Ascending aorta (tissue), 2 donors: ENCODE results near the gene SWT1. TPM values are rescaled to one million over a fixed set of nuclear protein-coding genes. Genes with fewer than 3 reads are reported as not detected.
A peak's percentile ranks its signal among the peaks of the same experiment; 100 is the strongest.
"Not testable (repeated sequence)": the region's sequence is repeated elsewhere in the genome, so short reads cannot be mapped to it uniquely, and the experiment has no call there.

Experiments used
- DNase-seq, 2 donors: peaks; one replicate each; pipeline ENCODE4 v3.0.0-alpha.2; 2019; ENCODE audit warnings: low spot score in 2 of 2
- H3K27ac ChIP-seq, 2 donors: fragments of 200-600 bp; sonication (generic); one replicate each; pipeline ENCODE4 v1.5.1; 2016 to 2017; ENCODE audit warnings: mild to moderate bottlenecking in 1 of 2
- H3K27me3 ChIP-seq: fragments of 200-600 bp; sonication (generic); one replicate; pipeline ENCODE4 v1.5.1; 2017
- H3K36me3 ChIP-seq, 2 donors: fragments of 200-600 bp; sonication (generic); one replicate each; pipeline ENCODE4 v1.5.1; 2016
- H3K4me1 ChIP-seq, 2 donors: fragments of 200-600 bp; sonication (generic); one replicate each; pipeline ENCODE4 v1.5.1; 2016 to 2017; ENCODE audit warnings: mild to moderate bottlenecking in 1 of 2
- H3K4me3 ChIP-seq, 2 donors: fragments of 200-600 bp; sonication (generic); one replicate each; pipeline ENCODE4 v1.5.1; 2016 to 2017; ENCODE audit warnings: mild to moderate bottlenecking in 1 of 2
- H3K9me3 ChIP-seq, 2 donors: fragments of 200-600 bp; sonication (generic); one replicate each; pipeline ENCODE4 v1.5.1; 2016
- intact Hi-C: fragments of 100-400 bp; cut with DNase I; formaldehyde crosslinking; loops from one replicate; pipeline ENCODE4 v1.15.1; 2023
- total RNA-seq: library from RNA; depleted of rRNA; stranded (reverse); fragments of >200 nt; gene quantifications from one replicate; pipeline ENCODE4 v1.1.0, GENCODE V29; 2016
- TF ChIP-seq, protein P1 (sequence below), 3 experiments: fragments of 200-600 bp in 2 of 3; fragments of 450-650 bp in 1 of 3; sonication (generic) in 2 of 3; IDR thresholded peaks; one replicate each; pipeline ENCODE4 v1.5.1; 2016 to 2019; ENCODE audit warnings: antibody characterized with exemption in 3 of 3, mild to moderate bottlenecking in 1 of 3, moderate library complexity in 1 of 3

SWT1 gene
- total RNA-seq, 1 donor from 2014 or later: 0.43 TPM

DNA sequence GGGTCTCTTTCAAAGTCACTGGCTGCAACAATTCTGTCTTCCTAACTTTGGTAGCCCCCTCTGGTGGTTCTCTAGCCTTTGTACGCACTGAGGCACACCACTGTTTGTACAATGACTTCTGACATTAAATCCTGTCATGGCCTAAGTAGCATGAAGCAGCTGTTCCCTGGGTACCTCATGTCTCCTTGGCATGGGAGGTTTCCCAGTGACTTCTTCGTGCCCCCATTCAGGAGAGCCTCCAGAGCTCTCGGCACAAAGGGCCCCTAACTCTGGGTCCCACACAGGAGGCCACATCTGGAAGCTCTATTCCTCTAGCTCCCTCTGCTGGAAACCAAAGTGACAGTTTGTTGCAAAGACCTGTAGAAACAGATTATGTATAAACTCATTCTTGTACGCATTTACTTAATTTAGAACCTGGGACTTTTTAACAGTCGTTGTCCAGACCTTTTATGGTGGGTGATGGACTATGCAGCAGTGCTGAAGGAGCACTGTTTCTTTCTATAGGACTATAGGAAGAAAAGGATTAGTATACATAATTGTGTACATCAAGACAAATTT, 13.4 kb downstream of the SWT1 start:
- Histone ChIP-seq H3K4me3 (no peak overlapping the region), H3K36me3 (peaks cover 20 to 28% of the 10 kb centered on the region in 2 donors), H3K4me1 (no peaks in the 10 kb centered on the region), H3K27me3 (no peaks in the 10 kb centered on the region), H3K27ac (no peak overlapping the region), H3K9me3 (no peaks in the 10 kb centered on the region)
- TF ChIP-seq, protein P1, sequence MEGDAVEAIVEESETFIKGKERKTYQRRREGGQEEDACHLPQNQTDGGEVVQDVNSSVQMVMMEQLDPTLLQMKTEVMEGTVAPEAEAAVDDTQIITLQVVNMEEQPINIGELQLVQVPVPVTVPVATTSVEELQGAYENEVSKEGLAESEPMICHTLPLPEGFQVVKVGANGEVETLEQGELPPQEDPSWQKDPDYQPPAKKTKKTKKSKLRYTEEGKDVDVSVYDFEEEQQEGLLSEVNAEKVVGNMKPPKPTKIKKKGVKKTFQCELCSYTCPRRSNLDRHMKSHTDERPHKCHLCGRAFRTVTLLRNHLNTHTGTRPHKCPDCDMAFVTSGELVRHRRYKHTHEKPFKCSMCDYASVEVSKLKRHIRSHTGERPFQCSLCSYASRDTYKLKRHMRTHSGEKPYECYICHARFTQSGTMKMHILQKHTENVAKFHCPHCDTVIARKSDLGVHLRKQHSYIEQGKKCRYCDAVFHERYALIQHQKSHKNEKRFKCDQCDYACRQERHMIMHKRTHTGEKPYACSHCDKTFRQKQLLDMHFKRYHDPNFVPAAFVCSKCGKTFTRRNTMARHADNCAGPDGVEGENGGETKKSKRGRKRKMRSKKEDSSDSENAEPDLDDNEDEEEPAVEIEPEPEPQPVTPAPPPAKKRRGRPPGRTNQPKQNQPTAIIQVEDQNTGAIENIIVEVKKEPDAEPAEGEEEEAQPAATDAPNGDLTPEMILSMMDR (IDR thresholded peaks at IDR 0.05): peak; percentile 23 to 61 (median 35)
- DNase-seq: no peak
- intact Hi-C loops: no loop called here

DNA sequence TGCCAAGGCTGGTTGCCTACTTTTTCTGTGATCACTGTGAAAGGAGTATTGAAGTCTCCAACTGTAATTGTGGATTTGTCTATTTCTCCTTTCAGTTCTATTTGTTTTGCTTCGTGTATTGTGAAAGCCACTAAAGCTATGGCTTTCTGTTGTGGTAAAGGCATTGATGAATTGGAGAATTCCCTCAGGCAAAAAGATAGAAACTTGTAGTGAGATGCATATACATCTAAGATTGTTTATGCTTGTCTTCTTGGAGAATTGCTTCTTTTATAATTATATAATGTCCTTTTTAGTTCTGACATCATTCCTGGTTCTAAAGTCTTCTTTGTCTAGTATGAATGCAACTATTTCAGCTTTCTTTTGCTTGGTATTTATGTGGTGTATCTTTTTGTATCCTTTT, 36.8 kb downstream of the SWT1 start:
- no peak overlapping the region for H3K4me3 ChIP-seq
- DNase-seq: no peak
- H3K9me3 ChIP-seq: peaks cover 0 to 15% of the 10 kb centered on the region in 2 donors
- TF ChIP-seq, protein P1 (IDR thresholded peaks at IDR 0.05): no peak
- H3K27ac ChIP-seq: no peak overlapping the region
- peaks cover 0 to 39% of the 10 kb centered on the region in 2 donors for H3K36me3 ChIP-seq
- intact Hi-C loops: no loop called here
- no peaks in the 10 kb centered on the region for H3K4me1 ChIP-seq
- no peaks in the 10 kb centered on the region for H3K27me3 ChIP-seq

DNA sequence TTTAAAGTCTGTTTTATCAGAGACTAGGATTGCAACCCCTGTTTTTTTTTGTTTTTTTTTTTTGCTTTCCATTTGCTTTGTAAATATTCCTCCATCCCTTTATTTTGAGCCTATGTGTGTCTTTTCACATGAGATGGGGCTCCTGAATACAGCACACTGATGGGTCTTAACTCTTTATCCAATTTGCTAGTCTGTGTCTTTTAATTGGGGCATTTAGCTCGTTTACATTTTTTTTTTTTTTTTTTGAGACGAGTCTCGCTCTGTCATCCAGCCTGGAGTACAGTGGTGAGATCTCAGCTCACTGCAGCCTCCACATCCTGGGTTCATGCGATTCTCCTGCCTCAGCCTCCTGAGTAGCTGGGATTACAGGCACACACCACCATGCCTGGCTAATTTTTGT, 41.7 kb downstream of the SWT1 start:
- intact Hi-C loops, DNase-seq, H3K4me3 ChIP-seq, H3K27me3 ChIP-seq, H3K4me1 ChIP-seq, H3K27ac ChIP-seq: not testable (repeated sequence)
- H3K9me3 ChIP-seq: peaks cover 0 to 15% of the 10 kb centered on the region in 2 donors
- H3K36me3 ChIP-seq: peaks cover 0 to 39% of the 10 kb centered on the region in 2 donors

DNA sequence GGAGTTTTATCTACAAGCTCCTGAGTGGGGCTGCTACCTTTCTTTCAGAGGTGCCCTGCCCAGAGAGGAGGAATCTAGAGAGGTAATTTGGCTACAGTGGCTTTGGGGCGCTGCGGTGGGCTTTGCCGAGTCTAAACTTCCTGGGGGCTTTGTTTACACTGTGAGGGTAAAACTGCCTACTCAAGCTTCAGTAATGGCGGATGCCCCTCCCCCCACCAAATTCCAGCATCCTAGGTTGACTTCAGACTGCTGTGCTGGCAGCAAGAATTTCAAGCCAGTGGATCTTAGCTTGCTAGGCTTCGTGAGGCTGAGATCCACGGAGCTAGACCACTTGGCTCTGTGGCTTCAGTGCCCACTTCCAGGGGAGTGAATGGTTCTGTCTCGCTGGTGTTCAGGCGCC, 43.9 kb downstream of the SWT1 start:
- H3K9me3 ChIP-seq: peaks cover 0 to 15% of the 10 kb centered on the region in 2 donors
- TF ChIP-seq, protein P1 (IDR thresholded peaks at IDR 0.05): no peak
- intact Hi-C loops: no loop called here
- H3K36me3 ChIP-seq: peaks cover 6 to 31% of the 10 kb centered on the region in 2 donors
- no peaks in the 10 kb centered on the region for H3K4me1 ChIP-seq
- no peak for DNase-seq
- H3K27me3 ChIP-seq: no peaks in the 10 kb centered on the region
- no peak overlapping the region for H3K4me3 ChIP-seq
- H3K27ac ChIP-seq: no peak overlapping the region

DNA sequence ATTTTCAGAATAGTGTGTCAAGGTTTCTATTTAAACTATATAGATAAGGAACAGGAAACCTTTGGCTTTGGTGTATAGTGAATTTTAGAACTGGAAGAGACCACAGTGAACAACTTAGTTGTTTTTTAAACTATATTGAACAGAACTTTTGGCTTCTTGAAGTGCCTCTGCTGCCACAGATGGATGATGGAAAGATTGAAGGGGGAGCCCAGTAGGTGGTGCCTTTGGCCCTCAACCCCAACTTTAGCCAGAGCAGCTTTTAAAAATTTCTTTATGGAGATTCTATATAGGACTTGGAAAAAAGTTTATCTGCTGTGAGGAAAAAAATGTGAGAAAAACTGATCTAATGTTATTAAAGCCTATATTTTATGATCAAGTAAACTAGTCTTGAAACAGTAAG, 50.2 kb downstream of the SWT1 start:
- Histone ChIP-seq H3K9me3 (no peaks in the 10 kb centered on the region), H3K4me1 (no peaks in the 10 kb centered on the region), H3K4me3 (no peak overlapping the region), H3K36me3 (peaks cover 11 to 31% of the 10 kb centered on the region in 2 donors), H3K27me3 (no peaks in the 10 kb centered on the region), H3K27ac (no peak overlapping the region)
- DNase-seq: no peak
- intact Hi-C loops: no loop called here
- TF ChIP-seq, protein P1 (IDR thresholded peaks at IDR 0.05): no peak

DNA sequence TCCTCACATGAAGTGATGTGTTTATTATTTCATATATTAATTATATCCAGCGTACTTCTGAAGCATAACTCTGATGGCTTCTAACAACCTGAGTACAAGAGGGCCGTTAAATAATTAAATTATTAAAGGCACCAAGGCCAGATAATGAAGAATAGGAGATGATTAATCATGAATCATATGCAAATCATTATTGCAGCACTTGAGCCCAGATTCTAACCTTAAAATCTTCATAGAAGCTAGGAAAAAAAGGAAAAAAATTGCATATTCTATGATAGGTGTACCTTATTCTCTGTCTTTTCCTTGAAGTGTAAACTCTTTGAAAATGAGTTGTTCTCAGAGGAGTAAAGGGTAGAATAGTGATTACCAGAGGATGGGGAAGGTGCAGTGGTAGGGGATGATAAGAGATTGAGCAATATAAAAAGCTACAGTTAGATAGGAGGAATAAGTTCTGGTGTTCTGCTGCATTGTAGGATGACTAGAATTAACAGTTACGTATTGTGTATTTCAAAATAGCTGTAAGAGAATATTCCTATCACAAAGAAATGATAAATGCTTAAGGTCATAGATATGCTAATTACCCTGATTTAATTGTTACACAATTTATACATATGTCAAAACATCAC, 51.1 kb downstream of the SWT1 start:
- intact Hi-C loops: no loop called here
- no peak for DNase-seq
- Histone ChIP-seq H3K27me3 (no peaks in the 10 kb centered on the region), H3K4me1 (no peaks in the 10 kb centered on the region), H3K9me3 (no peaks in the 10 kb centered on the region), H3K4me3 (no peak overlapping the region), H3K36me3 (peaks cover 11 to 31% of the 10 kb centered on the region in 2 donors), H3K27ac (no peak overlapping the region)
- TF ChIP-seq, protein P1 (IDR thresholded peaks at IDR 0.05): no peak
